HG02798 (cell line): ENCODE measurements around the gene PSEN1.

Experiments
- ATAC-seq: cut with Tn5 transposase; IDR thresholded peaks from one replicate; pipeline ENCODE4 v1.9.1; 2021; ENCODE audit warnings: mild to moderate bottlenecking; ENCODE audit not compliant: unreplicated experiment, poor library complexity

Gene PSEN1

GRCh38 chr14:73250781-73251500, 114.6 kb downstream of the PSEN1 start:
- no peak for ATAC-seq

- no peak for ATAC-seq
Measured at GRCh38 chr14:73251516-73252215, 115.4 kb downstream of the PSEN1 start.

DNA sequence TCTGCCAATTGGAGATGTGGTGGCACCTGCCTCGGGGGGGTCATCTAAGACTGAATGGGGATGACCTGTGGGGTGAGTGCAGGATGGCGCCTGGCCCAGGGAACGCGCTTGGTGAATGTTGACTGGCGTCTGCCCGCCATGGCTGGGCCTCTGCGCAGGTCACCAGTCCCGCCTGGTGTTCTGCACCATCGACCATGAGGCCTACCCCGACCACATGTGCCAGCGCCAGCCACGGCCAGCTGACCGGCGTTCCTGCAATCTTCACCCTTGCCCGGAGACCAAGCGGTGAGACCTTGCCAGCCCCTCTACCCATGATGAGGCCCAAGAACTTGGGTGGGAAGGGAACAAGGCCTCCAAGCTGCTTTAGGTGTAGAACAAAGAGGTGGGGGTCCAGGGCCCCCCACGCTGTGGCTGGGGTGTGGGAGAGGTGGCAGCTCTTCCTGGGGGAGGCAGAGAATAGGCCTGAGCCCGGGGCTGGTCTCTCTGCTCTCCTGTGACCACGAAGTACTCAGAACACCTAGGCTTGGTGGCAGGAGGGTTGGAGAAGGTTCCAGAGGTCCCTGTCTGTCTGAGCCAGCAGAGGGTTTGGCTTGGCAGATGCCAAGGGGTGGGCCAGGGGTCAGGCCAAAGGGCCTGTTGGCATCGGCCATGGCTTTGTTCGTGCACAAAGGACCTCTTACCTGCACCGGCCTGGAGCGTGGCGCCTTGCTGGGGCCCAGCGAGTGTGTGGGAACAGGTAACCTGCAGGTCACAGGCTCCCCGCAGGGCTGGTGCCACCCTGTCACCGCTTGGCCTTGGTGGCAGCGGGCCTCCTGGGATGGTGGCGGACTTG, 116.4 kb downstream of the PSEN1 start:
- ATAC-seq = no peak

DNA sequence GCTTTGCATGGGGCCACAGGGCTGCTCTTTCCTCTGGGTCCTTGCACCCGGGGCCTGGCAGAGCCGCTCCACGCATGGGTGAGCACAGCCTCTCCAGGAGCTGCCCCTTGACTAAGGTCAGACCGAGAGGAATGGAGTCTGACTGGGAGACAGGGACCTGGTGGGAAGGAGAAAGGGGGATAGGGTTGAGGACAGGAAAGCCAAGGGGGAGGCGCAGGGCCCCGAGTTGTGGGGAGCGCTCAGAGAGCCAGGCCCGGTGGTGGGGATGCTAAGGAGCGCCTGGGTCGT, 117.0 kb downstream of the PSEN1 start:
- ATAC-seq = no peak

GRCh38 chr14:73253721-73254120, 117.4 kb downstream of the PSEN1 start:
- no peak for ATAC-seq

- ATAC-seq = no peak
Measured at GRCh38 chr14:73254247-73255004, 118.1 kb downstream of the PSEN1 start.

DNA sequence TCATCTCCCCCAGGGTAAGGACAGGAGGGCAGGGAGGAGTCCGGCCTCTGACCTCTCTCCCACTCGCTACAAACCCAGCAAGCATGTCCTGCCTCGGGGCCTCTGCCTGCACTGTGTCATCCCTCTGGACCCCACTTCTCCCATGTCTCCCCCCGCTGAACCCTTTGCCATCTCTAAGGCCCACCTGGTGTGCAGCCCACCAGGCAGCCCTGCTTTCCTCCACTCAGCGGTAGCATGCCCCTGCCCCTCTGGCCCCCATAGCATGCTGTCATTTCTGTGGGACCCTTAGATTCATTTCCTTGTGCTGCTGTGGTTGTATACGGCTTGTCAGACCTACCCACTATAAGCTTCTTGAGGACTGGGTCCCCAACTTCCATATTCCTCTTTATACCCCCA, 118.7 kb downstream of the PSEN1 start:
- ATAC-seq = no peak

DNA sequence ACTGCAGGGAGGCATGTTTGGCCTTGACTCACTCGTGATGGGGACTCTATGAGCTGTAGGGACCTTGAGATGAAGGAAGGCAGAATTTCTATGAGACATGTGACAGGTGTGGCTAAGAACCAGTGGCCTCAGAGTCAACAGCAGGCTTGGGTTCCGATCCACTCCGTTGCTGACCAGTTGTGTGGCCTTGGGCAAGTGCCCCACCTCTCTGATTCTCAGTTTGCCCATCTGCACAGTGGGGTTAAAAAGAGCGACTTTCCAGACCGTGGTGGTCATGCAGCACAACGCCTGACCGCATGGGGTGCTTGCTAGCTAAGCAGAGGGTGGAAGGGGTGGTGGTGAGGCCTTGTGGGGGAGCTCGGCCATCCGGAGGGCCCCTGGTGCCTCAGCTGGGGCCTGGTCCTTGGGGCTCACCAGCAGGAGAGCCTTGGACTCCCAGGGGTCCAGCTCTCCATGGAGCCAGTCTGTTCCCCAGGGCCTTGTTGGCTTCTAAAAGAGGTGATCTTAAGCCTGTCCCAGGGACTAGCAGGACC, 119.5 kb downstream of the PSEN1 start:
- ATAC-seq = no peak

DNA sequence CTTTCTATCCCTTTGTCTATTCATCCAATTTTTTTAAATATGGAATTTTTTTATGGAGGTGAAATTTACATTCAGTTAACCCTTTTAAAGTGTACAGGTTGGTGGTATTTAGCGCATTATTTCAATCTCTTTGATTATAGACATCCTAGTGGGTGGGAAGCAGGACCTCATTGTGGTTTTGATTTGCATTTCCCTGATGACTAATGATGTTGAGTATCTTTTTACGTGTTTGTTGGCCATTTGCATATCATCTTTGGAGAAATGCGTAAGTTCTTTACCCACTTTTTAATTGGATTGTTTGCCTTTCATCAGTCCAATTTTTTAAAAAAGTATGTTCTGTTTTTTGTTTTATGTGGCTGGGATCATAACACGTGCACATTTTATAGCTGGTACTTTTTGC, 121.8 kb downstream of the PSEN1 start:
- ATAC-seq = no peak

- ATAC-seq = no peak
Measured at GRCh38 chr14:73258845-73259611, 122.7 kb downstream of the PSEN1 start.

DNA sequence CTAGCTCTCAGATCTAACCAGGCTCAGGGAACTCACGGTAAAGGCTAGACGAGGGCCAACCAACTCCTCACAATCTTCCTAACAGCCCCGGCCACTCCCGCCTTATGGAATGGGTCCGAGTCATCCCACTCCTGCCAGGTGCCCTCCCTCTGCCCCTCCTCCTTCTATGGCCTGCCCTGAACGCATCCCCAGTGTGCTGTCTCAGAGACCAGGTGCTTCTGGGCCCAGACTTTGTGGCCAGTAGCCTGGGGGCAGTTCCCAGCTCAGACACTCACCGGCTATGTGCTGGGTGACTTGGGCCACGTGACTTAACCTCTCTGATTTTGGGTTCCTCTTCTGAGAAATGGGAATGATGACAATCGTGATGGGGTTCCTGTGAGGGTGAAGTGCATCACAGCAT, 123.5 kb downstream of the PSEN1 start:
- ATAC-seq = no peak

DNA sequence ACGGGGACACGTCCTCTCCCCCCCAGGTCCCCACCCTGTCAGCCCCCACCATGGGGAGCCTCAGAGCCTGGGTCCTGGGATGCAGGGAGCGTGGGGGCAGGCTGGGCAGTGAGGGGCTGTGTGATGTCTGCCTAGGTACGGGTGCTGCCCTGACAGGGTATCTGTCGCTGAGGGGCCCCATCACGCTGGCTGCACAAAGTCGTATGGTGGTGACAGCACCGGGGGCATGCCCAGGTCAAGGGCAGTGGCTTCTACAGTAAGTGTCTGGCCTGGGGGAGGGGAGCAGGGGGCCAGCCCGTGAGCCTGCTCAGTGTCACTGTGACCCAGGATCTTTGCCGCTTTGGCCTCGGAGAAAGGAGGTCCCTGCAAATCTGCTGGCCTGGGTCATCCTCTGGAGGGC, 124.3 kb downstream of the PSEN1 start:
- ATAC-seq = no peak

- no peak for ATAC-seq
Measured at GRCh38 chr14:73261075-73261474, 124.8 kb downstream of the PSEN1 start.

- no peak for ATAC-seq
Measured at GRCh38 chr14:73261520-73262426, 125.5 kb downstream of the PSEN1 start.

DNA sequence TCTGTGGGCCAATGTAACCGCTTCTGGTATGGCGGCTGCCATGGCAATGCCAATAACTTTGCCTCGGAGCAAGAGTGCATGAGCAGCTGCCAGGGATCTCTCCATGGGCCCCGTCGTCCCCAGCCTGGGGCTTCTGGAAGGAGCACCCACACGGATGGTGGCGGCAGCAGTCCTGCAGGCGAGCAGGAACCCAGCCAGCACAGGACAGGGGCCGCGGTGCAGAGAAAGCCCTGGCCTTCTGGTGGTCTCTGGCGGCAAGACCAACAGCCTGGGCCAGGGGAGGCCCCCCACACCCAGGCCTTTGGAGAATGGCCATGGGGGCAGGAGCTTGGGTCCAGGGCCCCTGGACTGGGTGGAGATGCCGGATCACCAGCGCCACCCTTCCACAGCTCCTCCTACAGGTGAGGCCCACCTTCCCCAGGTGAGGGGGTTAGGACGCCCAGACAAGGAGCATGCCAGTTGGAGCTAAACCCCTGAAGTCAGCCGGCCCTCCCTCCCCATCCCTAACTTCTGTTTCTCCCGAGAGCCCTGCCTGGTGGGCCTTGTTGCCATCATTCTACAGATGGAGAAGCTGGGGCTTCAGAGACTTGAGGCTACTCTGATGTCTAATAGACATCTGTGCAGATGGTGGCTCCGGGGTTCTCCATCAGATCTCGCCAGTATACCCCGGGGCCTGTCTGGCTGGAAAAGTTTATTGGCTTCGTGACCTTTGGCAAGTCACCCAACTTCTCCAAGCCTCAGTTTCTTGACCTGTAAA, 126.3 kb downstream of the PSEN1 start:
- ATAC-seq = no peak

DNA sequence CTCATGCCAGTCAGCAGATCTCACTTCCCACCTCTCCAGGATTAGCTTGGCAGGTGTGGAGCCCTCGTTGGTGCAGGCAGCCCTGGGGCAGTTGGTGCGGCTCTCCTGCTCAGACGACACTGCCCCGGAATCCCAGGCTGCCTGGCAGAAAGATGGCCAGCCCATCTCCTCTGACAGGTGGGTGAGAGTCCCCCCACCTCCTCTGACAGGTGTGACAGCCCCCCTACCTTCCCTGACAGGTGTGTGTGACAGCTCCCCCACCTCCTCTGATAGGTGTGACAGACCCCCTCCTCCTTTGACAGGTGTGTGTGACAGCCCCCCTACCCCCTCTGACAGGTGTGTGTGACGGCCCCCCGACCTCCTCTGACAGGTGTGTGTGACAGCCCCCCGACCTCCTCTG, 127.3 kb downstream of the PSEN1 start:
- no peak for ATAC-seq

- no peak for ATAC-seq
Measured at GRCh38 chr14:73264080-73264884, 128.0 kb downstream of the PSEN1 start.
